GM21526 (cell line): ENCODE results near the gene WFS1.

ENCODE experiments used
- ATAC-seq: cut with Tn5 transposase; IDR thresholded peaks from one replicate; pipeline ENCODE4 v1.9.1; 2021; ENCODE audit warnings: moderate library complexity; ENCODE audit not compliant: unreplicated experiment, low FRiP score

WFS1 gene

GRCh38 chr4:6233929-6234328 is 35.7 kb upstream of the WFS1 start:
- no peak for ATAC-seq

DNA sequence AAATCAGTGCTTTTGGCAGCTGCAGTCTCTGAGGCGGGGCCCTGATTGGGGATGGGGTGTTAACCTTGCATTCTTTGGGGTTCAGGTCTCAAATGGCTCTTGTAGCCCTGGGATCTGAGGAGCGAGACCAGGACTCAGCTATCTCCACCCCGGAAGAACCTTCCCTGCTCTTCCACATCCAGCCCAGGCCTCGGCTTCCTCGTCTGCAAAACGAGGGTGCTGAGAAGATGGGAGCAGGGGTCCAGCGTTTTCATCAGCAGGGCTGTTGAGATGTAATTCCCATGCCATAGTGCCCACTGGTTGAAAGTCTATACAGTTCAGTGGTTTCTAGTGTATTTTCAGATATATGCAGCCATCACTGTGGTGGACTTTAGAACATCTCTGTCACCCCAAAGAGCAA is 34.6 kb upstream of the WFS1 start:
- no peak for ATAC-seq

DNA sequence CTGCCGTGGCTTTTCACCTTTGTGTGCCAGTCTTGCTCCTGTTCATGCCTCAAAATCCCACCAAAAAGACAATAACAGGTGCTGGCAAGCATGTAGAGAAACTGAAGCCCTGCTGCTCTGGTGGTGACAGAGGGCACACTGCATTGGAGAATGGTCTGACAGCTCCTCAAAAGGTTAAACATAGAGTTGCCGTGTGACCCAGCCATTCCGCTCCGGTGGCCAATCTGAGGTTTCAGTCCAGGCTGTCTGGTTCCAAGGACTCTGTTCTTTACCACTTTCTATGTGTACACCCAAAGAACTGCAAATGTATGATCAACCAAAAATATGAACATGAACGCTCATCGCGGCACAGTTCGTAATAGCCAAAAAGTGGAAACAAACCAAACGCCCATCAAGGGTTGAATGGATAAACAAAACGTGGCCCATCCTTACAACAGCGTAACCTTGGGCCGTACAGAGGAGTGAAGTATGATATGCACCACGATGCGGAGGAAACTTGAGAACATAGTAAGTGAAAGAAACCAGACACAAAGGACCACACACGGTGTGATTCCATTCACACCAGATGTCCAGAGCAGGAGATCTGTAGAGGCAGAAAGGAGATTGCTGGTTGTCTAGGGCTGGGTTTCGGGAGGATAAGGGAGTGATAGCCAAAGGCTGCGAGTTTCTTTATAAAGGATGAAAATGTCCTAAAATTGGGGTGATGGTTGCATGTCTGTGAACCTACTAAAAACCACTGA is 33.6 kb upstream of the WFS1 start:
- ATAC-seq, result no peak

GRCh38 chr4:6236816-6237390 is 32.7 kb upstream of the WFS1 start:
- no peak for ATAC-seq

GRCh38 chr4:6239486-6239885 is 30.2 kb upstream of the WFS1 start:
- no peak for ATAC-seq

GRCh38 chr4:6239968-6240367 is 29.7 kb upstream of the WFS1 start:
- no peak for ATAC-seq

DNA sequence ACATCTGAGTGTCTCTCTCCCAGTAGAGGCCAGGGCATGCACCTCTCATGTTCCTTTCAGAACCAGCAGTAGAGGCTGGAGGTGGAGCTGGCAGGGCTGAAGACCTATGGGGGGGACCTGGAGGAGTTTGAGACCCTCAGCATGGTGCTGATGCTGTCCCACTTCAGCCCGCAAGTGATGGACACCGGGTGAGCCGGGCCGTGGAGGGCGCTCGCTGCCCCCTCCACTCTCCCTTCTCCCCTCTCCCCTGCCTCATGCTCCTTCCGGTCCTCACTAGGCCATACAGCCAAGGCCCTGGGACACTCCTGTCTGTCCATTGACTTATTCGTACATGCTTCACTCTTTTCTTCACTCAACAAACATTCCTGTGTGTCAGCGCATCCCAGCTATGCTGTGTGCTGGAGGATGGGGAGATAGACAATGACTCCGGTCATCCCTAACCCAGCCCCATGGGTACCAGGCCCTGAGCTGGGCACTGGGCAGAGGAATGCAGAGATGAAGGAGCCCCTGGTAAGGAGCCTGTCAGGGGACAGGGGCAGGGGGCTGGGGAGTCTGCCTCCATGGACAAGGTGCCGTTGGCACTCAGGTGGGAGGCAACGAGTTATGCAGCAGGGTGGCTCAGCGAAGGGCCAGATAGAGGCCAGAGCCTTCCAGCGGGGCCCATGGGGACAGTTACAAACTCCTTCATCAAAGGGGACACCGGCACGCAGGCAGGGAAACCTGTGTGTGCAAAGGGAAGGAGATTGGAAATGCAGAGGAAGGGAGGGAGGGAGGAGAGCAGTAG is 28.4 kb upstream of the WFS1 start:
- no peak for ATAC-seq

DNA sequence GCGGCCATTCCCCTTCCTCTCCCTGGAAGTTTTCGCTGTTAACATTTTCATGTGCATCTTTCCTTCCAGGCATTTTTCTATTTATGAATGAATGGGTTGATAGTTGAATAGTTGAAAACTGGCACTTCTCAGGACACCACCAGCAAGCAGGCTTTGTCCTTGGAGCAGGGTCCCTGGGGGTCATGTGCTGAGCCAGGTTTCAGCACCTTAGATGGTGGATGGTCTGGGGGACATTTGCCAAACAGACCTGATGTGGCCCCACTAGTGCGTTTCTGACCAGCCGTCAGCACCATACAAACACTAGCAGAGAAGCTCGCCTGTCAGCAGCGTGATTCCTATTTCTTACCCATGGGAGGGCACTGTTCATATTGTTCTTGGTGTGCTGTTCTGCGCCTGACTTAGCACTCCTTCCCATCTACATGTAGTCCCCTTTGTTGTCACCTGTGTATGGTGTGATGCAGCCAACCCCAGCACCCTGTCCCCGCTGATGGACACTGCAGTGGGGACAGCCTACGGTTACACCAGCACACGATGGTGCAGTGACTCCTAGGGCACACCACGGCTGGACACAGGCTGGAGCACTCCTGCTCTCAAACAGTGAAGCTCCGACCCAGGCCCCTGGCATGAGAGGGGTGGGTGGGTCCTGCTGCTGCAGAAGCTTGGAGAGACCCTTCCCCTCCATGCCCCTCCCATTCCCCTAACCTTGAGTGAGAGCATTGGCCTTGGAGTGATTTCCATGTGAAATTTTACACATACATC is 27.2 kb upstream of the WFS1 start:
- no peak for ATAC-seq

- ATAC-seq, result no peak
These were observed 24.1 kb upstream of the WFS1 start for GRCh38 chr4:6245246-6246169.

- ATAC-seq, result no peak
These were observed 23.4 kb upstream of the WFS1 start for GRCh38 chr4:6246170-6246634.

GRCh38 chr4:6248394-6248793 is 21.3 kb upstream of the WFS1 start:
- no peak for ATAC-seq

DNA sequence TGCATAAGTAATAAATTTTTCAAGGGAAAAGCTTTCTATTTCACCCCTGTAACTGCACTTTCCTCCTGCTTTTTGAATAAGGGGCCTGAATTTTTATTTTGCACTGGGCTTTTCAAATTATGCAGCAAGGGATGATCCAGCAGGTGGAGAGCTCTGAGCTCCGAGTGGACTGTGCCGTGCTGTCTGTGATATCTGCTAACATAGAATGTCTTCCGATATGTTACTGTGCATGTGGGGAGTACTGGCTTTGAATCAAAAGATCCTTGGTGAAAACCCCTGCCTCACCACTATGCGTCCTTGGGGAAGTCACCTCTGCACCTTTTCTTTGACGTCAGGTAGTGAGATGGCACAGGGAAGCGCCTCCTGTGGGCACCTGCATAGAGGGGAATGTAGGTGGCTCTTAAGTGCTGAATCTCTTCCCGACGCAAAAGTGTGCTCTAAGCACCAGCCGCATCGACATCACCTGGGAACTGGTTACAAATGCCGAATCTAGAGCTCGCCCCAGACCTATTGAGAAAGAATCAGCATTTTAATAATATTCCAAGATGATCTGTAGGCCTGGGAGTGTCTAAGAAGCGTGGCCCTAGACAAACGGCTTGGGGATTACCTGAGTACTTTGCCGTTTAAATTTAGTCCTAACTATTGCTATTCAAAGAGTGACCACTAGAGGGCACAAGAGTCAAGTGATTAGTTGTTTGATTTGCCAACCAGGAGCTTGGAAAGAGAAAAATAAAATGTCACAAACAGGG is 19.2 kb upstream of the WFS1 start:
- ATAC-seq, result no peak

DNA sequence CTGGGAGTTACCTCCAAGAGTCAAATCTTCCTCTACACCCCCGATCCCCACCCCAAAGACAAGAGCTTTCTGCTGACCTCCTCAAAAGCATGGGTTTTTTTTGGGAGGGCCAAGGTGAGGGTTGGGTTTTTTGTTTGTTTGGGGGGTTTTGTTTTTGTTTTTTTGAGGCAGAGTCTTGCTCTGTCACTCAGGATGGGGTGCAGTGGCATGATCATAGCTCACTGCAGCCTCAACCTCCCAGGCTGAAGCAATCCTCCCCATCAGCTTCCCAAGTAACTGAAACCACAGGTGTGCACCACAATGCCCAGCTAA is 18.7 kb upstream of the WFS1 start:
- ATAC-seq, result no peak

DNA sequence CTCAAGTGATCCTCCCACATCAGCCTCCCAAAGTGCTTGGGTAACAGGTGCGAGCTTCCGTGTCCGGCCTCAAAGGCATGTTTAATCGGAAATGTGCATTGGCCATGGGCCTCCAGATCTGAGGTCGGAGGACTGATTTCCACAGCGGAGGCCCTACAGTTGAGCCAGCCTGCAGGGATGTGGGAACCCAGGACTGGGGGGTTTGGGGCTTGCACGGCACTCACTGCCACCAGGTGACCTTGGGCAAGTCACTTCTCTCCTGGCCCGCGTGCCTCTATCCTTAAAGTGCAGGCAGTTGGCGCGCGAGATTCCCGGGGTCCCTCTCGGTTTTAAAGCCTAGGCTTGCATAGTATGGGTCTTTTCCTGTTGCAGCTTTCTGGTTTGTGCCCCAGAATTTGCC is 18.3 kb upstream of the WFS1 start:
- no peak for ATAC-seq

GRCh38 chr4:6252051-6252450 is 17.6 kb upstream of the WFS1 start:
- no peak for ATAC-seq

DNA sequence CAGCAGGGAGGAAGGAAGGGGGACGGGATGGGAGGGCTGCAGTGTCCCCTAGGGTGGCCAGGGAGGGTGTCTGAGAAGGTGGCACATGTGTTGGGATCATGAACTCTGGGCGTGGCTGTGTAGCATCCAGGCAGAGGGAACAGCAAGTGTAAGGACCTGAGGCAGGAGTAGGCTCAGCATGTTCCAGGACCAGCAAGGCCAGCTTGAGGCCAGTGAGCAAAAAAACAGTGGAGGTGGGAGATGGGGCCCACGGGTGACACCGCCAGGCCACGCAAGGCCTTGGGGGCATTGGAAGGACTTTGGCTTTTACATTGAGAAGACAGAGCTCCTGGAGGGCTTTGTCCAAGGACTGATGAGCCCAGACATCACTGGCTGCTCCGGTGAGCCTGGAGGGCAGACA is 16.5 kb upstream of the WFS1 start:
- no peak for ATAC-seq

DNA sequence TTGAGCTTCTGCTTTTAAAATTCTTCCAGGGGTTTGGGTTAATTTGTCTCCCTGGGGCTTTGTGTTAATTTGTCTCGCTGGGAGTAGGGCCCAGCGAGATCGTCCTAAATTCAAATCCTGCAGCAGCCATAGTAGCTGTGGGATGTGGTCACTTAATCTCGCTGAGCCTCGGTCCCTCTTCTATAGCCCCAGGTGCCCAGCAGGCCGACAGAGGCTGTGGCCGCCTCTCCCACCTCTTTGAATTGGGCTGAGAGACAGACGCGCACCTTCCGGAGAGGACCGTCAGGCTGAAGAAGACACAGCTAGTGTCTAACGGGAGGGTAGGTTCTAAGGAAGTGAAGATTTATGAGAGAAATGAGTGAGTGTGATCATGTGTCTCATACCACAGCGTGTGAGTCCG is 15.7 kb upstream of the WFS1 start:
- no peak for ATAC-seq

- ATAC-seq, result no peak
These were observed 13.5 kb upstream of the WFS1 start for GRCh38 chr4:6256141-6256540.

GRCh38 chr4:6257247-6258025 is 12.2 kb upstream of the WFS1 start:
- peak; percentile 47 for ATAC-seq
